Skeletal muscle satellite cell (primary cell): ENCODE data around the gene GEN1.
A peak's percentile ranks its signal among the peaks of the same experiment; 100 is the strongest.

Experiments
- H3K27me3 ChIP-seq: 2 replicates; pipeline ENCODE4 v1.7.0; 2013; ENCODE audit warnings: low read length; ENCODE audit not compliant: control insufficient read depth, insufficient read depth
- H3K36me3 ChIP-seq: 2 replicates; pipeline ENCODE4 v1.7.0; 2013; ENCODE audit warnings: mild to moderate bottlenecking, control low read depth, low read length; ENCODE audit not compliant: insufficient read depth
- H3K4me1 ChIP-seq: 2 replicates; pipeline ENCODE4 v1.7.0; 2013; ENCODE audit warnings: low read length; ENCODE audit not compliant: control insufficient read depth, insufficient read depth
- H3K4me2 ChIP-seq: 2 replicates; pipeline ENCODE4 v1.7.0; 2013; ENCODE audit warnings: mild to moderate bottlenecking, low read length
- H3K4me3 ChIP-seq: 2 replicates; pipeline ENCODE4 v1.7.0; 2013; ENCODE audit warnings: low read length
- H3K9ac ChIP-seq: 2 replicates; pipeline ENCODE4 v1.7.0; 2013; ENCODE audit warnings: mild to moderate bottlenecking, low read depth, low read length, moderate library complexity
- H3K9me3 ChIP-seq: replicated peaks from 2 replicates; pipeline ENCODE4 v1.7.0; 2013; ENCODE audit warnings: mild to moderate bottlenecking, control low read depth, low read length

Gene GEN1

GRCh38 chr2:17800693-17801458 is 46.9 kb downstream of the GEN1 start:
- Histone ChIP-seq H3K36me3 (no peaks in the 10 kb centered on the region), H3K4me1 (peaks cover 14% of the 10 kb centered on the region), H3K9me3 (no peaks in the 10 kb centered on the region), H3K9ac (peak overlapping the region; percentile 9), H3K27me3 (no peaks in the 10 kb centered on the region), H3K4me2 (no peak overlapping the region), H3K4me3 (no peak overlapping the region)

GRCh38 chr2:17803497-17803896 is 49.6 kb downstream of the GEN1 start:
- H3K9me3 ChIP-seq, result no peaks in the 10 kb centered on the region
- peaks cover 14% of the 10 kb centered on the region for H3K4me1 ChIP-seq
- H3K27me3 ChIP-seq, result no peaks in the 10 kb centered on the region
- H3K4me2 ChIP-seq, result no peak overlapping the region
- H3K4me3 ChIP-seq, result no peak overlapping the region
- H3K9ac ChIP-seq, result no peak overlapping the region
- H3K36me3 ChIP-seq, result no peaks in the 10 kb centered on the region

- no peaks in the 10 kb centered on the region for H3K27me3 ChIP-seq
- no peak overlapping the region for H3K4me2 ChIP-seq
- no peaks in the 10 kb centered on the region for H3K9me3 ChIP-seq
- H3K36me3 ChIP-seq, result no peaks in the 10 kb centered on the region
- no peak overlapping the region for H3K9ac ChIP-seq
- H3K4me3 ChIP-seq, result no peak overlapping the region
- peaks cover 12% of the 10 kb centered on the region for H3K4me1 ChIP-seq
Observed at GRCh38 chr2:17804358-17804757, 50.4 kb downstream of the GEN1 start.

GRCh38 chr2:17805166-17805565 is 51.2 kb downstream of the GEN1 start:
- H3K36me3 ChIP-seq, result no peaks in the 10 kb centered on the region
- H3K4me2 ChIP-seq, result no peak overlapping the region
- H3K27me3 ChIP-seq, result no peaks in the 10 kb centered on the region
- no peak overlapping the region for H3K9ac ChIP-seq
- no peaks in the 10 kb centered on the region for H3K9me3 ChIP-seq
- H3K4me1 ChIP-seq, result peaks cover 6% of the 10 kb centered on the region
- no peak overlapping the region for H3K4me3 ChIP-seq

GRCh38 chr2:17805717-17806363 is 51.9 kb downstream of the GEN1 start:
- no peak overlapping the region for H3K4me3 ChIP-seq
- H3K9ac ChIP-seq, result no peak overlapping the region
- H3K4me2 ChIP-seq, result no peak overlapping the region
- no peaks in the 10 kb centered on the region for H3K27me3 ChIP-seq
- no peaks in the 10 kb centered on the region for H3K4me1 ChIP-seq
- H3K9me3 ChIP-seq, result no peaks in the 10 kb centered on the region
- H3K36me3 ChIP-seq, result no peaks in the 10 kb centered on the region

- Histone ChIP-seq H3K4me2 (peak overlapping the region; percentile 43), H3K4me3 (peak overlapping the region; percentile 6), H3K9me3 (no peaks in the 10 kb centered on the region), H3K4me1 (peaks cover 17% of the 10 kb centered on the region), H3K27me3 (no peaks in the 10 kb centered on the region), H3K9ac (peak overlapping the region; percentile 54), H3K36me3 (no peaks in the 10 kb centered on the region)
Observed at GRCh38 chr2:17813010-17813741, 59.2 kb downstream of the GEN1 start.

GRCh38 chr2:17813742-17814473 is 60.0 kb downstream of the GEN1 start:
- Histone ChIP-seq H3K9me3 (no peaks in the 10 kb centered on the region), H3K9ac (peak overlapping the region; percentile 54), H3K27me3 (no peaks in the 10 kb centered on the region), H3K4me2 (peak overlapping the region; percentile 43), H3K4me1 (peaks cover 17% of the 10 kb centered on the region), H3K36me3 (no peaks in the 10 kb centered on the region), H3K4me3 (peak overlapping the region; percentile 6)

- no peaks in the 10 kb centered on the region for H3K27me3 ChIP-seq
- H3K4me2 ChIP-seq, result no peak overlapping the region
- H3K4me3 ChIP-seq, result no peak overlapping the region
- H3K9ac ChIP-seq, result no peak overlapping the region
- H3K9me3 ChIP-seq, result no peaks in the 10 kb centered on the region
- peaks cover 17% of the 10 kb centered on the region for H3K4me1 ChIP-seq
- no peaks in the 10 kb centered on the region for H3K36me3 ChIP-seq
Observed at GRCh38 chr2:17814601-17815000, 60.7 kb downstream of the GEN1 start.

- H3K4me1 ChIP-seq, result peaks cover 17% of the 10 kb centered on the region
- H3K9me3 ChIP-seq, result no peaks in the 10 kb centered on the region
- H3K9ac ChIP-seq, result no peak overlapping the region
- no peaks in the 10 kb centered on the region for H3K27me3 ChIP-seq
- no peak overlapping the region for H3K4me2 ChIP-seq
- no peak overlapping the region for H3K4me3 ChIP-seq
- no peaks in the 10 kb centered on the region for H3K36me3 ChIP-seq
Observed at GRCh38 chr2:17815468-17816184, 61.7 kb downstream of the GEN1 start.

GRCh38 chr2:17816396-17817245 is 62.7 kb downstream of the GEN1 start, which contains the start of gene MSGN1:
MSGN1 (plus strand) TSS chr2:17816460; CDS start chr2:17816519, 59 bp downstream.
- Histone ChIP-seq H3K27me3 (no peaks in the 10 kb centered on the region), H3K9ac (no peak within 1 kb of the TSS), H3K4me1 (peaks cover 17% of the 10 kb centered on the region), H3K9me3 (no peaks in the 10 kb centered on the region), H3K4me3 (no peak within 1 kb of the TSS), H3K36me3 (no peaks in the 10 kb centered on the region), H3K4me2 (no peak within 1 kb of the TSS)
